Body of pancreas (tissue), 4 donors: ENCODE data around the gene MC1R.

ENCODE experiments used
- POLR2A ChIP-seq, 3 donors: fragments of 450-650 bp; IDR thresholded peaks; one replicate each; pipeline ENCODE4 v1.6.1; 2016; ENCODE audit warnings: antibody characterized with exemption in 3 of 3, mild to moderate bottlenecking in 2 of 3
- TF ChIP-seq, protein P1 (sequence below), 7 experiments: fragments of 450-650 bp in 4 of 7; fragments of 200-600 bp in 3 of 7; sonication (generic) in 3 of 7; IDR thresholded peaks; one replicate each; pipeline ENCODE4 v1.5.1; 2016 to 2019; ENCODE audit warnings: antibody characterized with exemption in 7 of 7

- TF ChIP-seq, protein P1, sequence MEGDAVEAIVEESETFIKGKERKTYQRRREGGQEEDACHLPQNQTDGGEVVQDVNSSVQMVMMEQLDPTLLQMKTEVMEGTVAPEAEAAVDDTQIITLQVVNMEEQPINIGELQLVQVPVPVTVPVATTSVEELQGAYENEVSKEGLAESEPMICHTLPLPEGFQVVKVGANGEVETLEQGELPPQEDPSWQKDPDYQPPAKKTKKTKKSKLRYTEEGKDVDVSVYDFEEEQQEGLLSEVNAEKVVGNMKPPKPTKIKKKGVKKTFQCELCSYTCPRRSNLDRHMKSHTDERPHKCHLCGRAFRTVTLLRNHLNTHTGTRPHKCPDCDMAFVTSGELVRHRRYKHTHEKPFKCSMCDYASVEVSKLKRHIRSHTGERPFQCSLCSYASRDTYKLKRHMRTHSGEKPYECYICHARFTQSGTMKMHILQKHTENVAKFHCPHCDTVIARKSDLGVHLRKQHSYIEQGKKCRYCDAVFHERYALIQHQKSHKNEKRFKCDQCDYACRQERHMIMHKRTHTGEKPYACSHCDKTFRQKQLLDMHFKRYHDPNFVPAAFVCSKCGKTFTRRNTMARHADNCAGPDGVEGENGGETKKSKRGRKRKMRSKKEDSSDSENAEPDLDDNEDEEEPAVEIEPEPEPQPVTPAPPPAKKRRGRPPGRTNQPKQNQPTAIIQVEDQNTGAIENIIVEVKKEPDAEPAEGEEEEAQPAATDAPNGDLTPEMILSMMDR (IDR thresholded peaks at IDR 0.05) = no peak
- no peak for TF ChIP-seq POLR2A (IDR thresholded peaks at IDR 0.05)
Observed at GRCh38 chr16:89952551-89952950, 33.9 kb downstream of the MC1R start.
